GM21423 (cell line): ENCODE measurements around the gene KRTAP4-16.
"Not testable (repeated sequence)": the region's sequence is repeated elsewhere in the genome, so short reads cannot be mapped to it uniquely, and the experiment has no call there.

Experiments used
- ATAC-seq: cut with Tn5 transposase; IDR thresholded peaks from one replicate; pipeline ENCODE4 v1.9.1; 2021; ENCODE audit warnings: mild to moderate bottlenecking, moderate library complexity; ENCODE audit not compliant: unreplicated experiment

The KRTAP4-16 gene

GRCh38 chr17:41101586-41102259, at the start of gene KRTAP4-16:
KRTAP4-16 (minus strand) TSS chr17:41102209; CDS start chr17:41102209, 0 bp downstream.
- no peak for ATAC-seq

- no peak for ATAC-seq
Measured at GRCh38 chr17:41151525-41151924, 49.5 kb upstream of the KRTAP4-16 start.

- no peak for ATAC-seq
Measured at GRCh38 chr17:41150026-41150425, 48.0 kb upstream of the KRTAP4-16 start.

GRCh38 chr17:41149652-41149985, 47.6 kb upstream of the KRTAP4-16 start, which contains the start of gene KRTAP4-5:
KRTAP4-5 (minus strand) TSS chr17:41149825; CDS start chr17:41149767, 58 bp downstream.
- no peak for ATAC-seq

GRCh38 chr17:41148971-41149651, 47.1 kb upstream of the KRTAP4-16 start:
- not testable (repeated sequence) for ATAC-seq

- ATAC-seq = no peak
Measured at GRCh38 chr17:41147531-41148204, 45.7 kb upstream of the KRTAP4-16 start.

GRCh38 chr17:41145261-41145660, 43.3 kb upstream of the KRTAP4-16 start:
- ATAC-seq = no peak

- ATAC-seq = no peak
Measured at GRCh38 chr17:41144846-41145245, 42.8 kb upstream of the KRTAP4-16 start.

GRCh38 chr17:41141361-41141760, 39.4 kb upstream of the KRTAP4-16 start:
- no peak for ATAC-seq

- no peak for ATAC-seq
Measured at GRCh38 chr17:41140360-41141131, 38.5 kb upstream of the KRTAP4-16 start, which contains the start of gene KRTAP4-6. KRTAP4-6 (minus strand) TSS chr17:41140544; CDS start chr17:41140487, 57 bp downstream.

- ATAC-seq = not testable (repeated sequence)
Measured at GRCh38 chr17:41139865-41140264, 37.9 kb upstream of the KRTAP4-16 start.

GRCh38 chr17:41133880-41134735, 32.1 kb upstream of the KRTAP4-16 start:
- ATAC-seq = no peak

GRCh38 chr17:41131979-41132378, 30.0 kb upstream of the KRTAP4-16 start:
- no peak for ATAC-seq

GRCh38 chr17:41127371-41127770, 25.4 kb upstream of the KRTAP4-16 start:
- ATAC-seq = no peak

- ATAC-seq = no peak
Measured at GRCh38 chr17:41126412-41126811, 24.4 kb upstream of the KRTAP4-16 start.

GRCh38 chr17:41125064-41125463, 23.1 kb upstream of the KRTAP4-16 start:
- no peak for ATAC-seq

- ATAC-seq = not testable (repeated sequence)
Measured at GRCh38 chr17:41123991-41124371, 22.0 kb upstream of the KRTAP4-16 start, which contains the start of gene KRTAP4-12. KRTAP4-12 (minus strand) TSS chr17:41124182; CDS start chr17:41124122, 60 bp downstream.

- not testable (repeated sequence) for ATAC-seq
Measured at GRCh38 chr17:41123292-41123990, 21.4 kb upstream of the KRTAP4-16 start.

- ATAC-seq = no peak
Measured at GRCh38 chr17:41121742-41122141, 19.7 kb upstream of the KRTAP4-16 start.
